NCI-H1436 treated with DMSO at 0.1 percent for 48 hours (cell line): Measurements from ENCODE around the gene FMOD.
"Not testable (repeated sequence)": the region's sequence is repeated elsewhere in the genome, so short reads cannot be mapped to it uniquely, and the experiment has no call there.

Experiments
- DNase-seq: peaks from one replicate; lab custom pipeline; 2025; lab: John Stamatoyannopoulos, UW

Gene FMOD

DNA sequence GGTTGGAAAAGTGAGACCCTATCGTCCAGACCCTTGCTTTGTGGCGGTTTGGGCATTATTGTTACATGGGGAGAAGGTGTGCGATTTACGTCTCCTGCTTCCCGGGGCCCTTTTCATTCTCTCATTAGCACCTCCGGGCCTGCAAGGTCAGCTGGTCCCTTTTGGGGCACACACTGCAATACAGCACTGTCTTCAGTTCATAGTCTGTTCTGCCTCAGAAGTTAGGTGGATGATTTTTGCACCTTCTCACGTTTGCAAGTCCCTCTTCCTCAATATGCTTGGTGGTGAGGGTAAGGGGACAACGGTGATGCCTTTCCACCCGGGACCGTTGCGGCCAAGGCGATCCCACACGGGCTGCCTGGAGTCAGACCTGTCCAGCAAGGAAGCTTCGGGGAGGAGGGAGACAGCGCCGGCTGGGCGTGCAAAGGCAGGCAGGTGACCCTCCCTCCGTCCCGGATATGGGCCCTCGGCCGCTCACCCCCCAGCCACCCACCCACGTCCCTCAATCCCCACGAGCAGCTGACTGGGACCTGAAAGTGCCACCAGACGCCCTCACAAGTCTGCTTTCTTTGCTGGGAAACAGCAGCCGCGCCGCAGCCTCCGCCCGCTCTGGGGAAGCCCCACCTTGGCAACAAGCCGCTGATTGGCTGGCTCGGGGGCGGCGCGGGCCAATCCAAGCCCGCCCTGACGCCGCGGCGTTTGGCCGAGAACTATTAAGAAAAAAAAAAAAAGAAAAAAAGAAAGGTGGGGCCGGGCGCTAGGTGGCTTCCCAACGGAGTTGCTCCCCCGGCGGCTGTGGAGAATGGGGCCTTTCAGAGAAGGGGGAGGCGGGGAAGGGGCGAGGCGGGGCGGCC, 23.9 kb downstream of the FMOD start:
- peak; percentile 93 for DNase-seq

DNA sequence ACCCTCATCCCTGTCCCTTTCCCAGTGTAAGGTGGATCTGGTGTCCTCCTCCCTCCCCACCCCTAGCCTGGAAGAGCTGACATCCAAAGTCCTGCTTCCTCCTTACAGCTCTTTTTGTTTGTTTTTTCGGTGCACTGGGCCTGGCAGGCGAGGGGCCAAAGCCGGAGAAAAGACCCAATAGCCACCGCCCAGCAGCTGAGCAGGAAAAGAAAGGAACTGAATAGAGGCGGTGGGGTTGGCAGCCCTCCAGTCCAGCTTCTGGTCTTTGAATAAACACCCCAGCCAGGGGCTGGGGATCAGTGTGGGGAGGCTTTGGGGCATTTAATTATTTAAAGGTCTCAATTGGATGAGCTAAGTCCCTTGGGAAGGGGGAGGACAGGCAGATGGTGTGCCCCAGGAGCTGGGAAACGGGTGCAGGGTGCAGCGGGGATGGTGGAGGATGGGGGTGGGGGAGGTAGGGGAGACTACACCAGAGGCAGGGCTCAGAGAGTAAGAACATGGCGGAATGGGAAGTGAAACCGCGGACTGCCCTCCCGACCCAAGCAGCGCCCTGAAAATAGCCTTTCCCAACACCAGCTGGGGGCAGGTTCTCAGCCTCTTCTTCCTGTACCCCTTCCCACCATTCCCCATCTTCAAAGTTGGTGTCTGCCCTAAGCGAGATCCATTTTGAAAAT, 25.4 kb downstream of the FMOD start:
- peak; percentile 73 for DNase-seq

DNA sequence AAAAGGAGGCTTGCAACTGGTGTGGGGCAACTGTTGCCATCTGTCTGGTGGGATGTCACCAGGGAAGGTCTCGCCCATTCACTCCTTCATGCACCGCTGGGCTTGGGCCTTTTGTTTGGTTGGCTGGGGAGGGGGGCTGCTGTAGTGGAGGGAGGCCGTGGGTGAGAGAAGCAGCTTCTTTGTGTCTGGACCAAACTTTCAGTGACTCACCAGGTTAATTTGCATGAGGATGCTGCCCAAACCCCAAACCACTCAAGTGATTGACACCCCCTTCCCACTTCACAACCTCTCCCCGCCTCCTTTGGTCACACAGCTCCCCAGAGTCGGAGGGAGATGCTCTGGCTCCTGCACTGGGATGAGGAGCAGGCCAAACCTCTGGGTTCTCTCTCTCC, 25.9 kb downstream of the FMOD start:
- DNase-seq, result peak; percentile 60

DNA sequence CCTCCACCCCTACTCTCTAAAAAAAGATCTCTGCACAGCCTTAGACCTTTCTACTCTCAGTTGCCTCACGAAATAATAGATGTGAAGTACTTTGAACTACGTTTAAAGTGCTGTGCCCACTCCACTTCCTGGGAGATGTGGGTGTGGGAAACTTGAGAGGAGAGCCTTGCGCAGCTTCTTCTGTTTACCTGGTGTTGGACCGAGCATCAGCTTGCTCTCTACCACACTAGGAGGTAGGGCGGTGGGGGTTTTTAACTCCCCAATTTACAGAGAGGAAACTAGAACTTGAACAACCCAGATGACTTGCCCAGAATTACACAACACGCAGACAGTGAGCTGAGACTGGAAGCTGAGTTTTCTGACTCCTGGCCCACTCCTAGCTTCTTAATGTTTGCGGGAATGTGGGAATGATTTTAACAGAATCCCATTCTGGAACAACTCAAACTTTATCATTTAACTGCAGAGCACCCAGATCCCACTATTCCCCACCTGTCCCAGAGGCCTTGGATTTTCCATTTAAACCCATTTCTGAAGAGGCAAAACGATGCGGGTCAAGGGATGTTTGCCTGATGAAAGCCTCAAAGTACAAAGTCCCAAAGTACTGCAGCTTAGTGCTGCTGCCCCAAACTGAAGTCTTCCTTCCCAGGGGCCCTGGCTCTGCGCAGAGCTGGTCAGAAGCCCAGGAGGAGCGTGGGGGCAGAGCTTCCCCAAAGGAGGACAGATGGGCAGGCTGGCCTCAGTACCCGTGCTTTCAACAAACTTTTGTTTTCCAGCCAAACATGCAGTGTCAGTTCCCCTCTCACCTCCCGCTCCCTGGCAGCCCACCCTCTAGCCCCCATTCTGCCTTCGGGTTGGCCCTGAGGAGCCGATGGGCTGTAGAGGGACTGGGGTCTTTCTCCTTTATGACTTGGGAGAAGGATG, 26.6 kb downstream of the FMOD start:
- no peak for DNase-seq

DNA sequence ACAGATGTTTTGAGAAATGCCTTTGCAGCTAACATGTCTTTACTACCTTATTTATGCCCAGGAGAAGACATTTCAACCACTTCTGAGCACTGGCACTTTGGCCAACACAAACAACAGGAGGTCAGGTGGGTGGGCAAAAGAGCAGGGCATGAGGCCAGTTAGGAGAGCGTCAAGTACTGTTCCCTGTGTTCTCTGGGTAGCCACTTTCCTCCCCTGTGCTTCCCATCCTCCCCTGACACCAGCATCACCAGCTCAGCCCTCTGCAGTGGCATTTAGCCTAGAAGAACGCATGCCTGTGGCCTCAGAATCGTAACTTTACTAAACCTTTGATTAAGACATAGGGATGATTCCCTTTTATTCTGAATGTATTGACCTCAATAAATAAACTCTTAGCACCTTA, 27.3 kb downstream of the FMOD start:
- DNase-seq, result no peak

DNA sequence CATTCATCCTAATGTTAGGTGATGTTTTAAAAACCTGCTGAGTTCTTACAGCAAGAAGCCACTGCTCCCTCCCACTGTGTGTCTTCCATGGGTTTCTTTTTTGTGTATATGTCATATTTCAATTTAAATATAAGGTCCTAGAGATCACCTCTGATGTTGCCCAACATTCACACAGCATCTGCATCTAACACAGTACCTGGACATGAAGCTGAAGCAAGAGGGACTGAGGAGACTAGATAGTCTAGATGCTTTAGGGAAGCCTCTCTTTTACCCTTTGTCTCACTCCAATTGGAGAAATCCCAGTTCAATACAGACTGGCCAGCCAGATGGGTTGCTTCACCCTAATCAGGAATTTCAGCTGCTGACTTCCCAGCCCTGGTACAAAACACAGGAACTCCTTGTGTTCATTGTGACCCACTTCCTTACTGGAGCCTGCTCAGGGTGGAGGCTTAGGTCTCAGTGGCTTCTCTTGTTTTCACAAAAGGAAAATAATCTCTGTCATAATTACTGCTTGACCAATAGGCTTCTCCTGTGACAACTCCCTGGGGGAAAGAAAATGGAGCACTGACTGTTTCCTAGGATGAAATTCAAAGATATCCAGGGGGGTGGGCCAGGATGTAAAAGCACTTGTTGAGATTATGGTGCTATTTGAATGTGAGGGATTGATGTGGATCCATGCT, 28.3 kb downstream of the FMOD start:
- no peak for DNase-seq

DNA sequence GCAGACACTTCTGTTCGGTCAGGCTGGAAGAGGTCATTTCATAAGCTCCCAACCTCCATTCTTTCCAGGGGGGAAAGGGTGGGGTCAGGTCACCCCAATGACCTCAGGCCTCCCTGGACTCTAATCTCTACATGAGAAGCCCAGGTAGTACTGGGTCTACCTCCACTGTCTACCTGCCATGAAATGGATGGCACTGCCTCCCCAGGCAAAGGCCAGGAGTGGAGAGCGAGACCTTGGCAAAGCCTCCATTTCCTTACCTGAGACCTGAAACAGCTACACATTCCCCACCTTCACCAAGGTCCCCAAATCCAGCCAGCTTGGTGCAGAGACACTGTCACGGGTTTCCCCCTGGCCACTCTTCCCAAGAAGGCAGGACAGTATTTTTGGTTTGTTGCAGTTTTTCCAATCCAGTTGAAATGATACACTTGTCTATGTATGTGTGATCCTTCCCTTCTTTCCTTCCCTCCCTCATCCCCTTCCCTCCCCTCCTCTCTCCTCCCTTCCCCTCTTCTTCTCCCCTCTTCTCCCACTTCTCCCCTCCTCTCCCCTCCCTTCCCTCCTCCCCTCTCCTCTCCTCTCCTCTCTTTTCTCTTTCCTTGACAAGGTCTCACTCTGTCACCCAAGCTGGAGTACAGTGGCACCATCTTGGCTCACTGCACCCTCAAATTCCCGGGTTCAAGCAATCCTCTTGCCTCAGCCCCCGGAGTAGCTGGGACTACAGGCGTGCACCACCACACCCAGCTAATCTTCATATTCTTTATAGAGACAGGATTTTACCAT, 29.5 kb downstream of the FMOD start:
- no peak for DNase-seq

DNA sequence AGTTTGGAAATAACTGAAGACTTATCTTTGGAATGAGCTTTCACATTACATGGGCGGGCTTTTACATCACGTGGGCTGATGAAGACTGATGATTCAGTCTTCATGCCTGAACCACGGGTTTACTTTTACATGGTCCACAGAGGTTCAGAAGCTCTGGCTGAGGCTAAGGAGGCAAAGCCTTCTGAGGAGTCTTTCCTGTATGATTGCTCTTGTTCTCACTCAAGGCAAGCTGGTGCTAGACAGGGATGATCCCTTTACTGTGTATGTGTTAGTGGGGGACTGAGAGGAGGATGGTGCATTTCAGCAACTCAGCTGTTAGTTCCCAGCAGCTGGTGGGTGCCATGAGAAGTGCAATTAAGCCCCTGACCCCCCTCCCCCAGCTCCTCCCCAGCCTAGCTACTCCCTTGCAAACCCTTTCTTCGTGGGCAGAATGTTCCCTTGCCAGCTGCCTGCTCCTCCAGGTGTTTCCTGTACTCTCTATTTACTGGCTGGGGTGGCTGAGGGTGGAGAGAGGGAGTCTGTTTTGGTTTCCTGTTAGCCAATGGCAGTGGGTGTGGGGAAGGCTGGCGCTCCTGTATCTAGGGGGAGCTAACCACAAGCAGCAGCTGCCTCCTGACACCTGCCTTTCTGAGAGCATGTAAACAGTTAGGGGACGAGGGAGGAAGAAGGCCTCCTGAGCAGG, 30.2 kb downstream of the FMOD start:
- peak; percentile 96 for DNase-seq

DNA sequence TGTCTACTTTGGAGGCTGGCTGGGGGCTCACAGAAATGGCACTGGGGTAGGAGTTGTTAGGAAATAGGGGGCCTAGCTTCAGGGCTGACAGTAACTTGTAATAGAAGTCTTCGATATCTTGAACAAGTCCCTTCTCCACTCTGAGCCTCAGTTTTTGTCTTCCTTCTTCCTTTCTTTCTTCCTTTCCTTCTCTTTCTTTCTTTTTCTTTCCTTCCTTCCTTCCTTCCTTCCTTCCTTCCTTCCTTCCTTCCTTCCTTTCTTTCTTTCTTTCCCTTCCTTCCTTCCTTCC, 32.7 kb downstream of the FMOD start:
- no peak for DNase-seq

DNA sequence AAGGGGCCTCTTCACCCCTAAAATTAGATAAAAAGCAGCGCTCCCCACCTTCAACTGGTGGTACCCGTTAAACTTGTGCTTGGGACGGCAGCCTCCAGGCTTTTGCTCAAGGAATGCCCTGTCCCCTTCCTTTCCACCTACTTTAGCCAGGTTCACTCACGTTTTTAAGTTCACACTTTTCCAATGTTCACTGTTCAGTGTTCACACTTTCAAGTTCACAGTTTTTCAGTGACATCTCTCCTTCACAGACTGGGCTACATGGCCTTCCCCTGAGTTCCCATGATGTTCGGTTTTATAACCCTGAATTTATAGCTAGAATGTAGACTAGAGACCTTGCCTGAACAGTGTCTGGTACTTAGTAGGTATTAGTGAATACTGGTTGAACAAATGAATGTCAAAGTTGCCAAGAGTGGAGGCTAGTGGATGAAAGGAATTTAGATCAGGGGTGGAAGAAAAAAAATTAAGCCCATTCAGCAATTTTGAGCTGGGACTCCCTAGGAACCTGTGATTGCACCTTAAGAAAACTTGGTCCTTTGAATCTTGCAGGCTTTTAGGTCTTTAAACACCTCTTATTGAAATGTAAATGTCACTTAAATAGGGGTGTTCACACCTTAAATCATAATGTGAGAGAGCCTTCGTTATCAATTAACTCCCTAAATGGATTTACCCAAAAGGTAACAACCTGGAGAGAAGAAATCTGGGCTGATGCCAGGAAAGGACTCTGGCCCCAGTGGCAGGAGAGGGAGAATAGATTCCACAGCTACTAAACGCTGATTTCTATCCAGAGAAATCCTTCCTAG, 33.3 kb downstream of the FMOD start:
- DNase-seq, result no peak

DNA sequence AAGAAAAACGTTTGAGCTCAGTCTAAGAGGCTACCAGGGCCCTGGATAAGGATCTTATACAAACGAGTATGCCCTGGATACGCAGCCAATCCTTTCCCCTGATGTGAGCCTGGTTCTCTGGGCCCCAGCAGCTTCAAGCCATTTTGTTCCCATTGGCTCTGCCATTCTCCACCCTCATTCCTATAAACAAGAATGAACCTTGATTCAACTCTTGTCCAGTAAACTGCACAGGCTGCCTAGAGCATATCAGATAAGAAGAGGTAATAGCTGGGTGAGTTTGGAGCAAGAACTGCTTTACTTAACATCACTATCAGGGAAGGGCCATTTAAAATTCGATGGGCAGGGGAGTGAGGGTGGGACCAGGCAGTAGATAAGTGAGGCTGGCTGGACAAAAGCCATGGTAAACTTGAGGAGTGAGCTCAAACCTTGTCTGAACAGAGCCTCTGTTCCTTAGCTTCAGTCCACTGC, 34.3 kb downstream of the FMOD start:
- DNase-seq, result no peak

DNA sequence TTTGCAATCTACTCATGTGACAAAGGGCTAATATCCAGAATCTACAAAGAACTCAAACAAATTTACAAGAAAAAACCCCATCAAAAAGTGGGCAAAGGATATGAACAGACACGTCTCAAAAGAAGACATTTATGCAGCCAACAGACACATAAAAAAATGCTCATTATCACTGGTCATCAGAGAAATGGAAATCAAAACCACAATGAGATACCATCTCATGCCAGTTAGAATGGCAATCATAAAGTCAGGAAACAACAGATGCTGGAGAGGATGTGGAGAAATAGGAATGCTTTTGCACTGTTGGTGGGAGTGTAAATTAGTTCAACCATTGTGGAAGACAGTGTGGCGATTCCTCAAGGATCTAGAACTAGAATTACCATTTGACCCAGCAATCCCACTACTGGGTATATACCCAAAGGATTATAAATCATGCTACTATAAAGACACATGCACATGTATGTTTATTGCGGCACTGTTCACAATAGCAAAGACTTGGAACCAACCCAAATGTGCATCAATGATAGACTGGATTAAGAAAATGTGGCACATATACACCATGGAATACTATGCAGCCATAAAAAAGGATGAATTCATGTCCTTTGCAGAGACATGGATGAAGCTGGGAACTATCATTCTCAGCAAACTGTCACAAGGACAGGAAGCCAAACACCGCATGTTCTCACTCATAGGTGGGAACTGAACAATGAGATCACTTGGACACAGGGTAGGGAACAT, 36.7 kb downstream of the FMOD start:
- DNase-seq, result not testable (repeated sequence)

DNA sequence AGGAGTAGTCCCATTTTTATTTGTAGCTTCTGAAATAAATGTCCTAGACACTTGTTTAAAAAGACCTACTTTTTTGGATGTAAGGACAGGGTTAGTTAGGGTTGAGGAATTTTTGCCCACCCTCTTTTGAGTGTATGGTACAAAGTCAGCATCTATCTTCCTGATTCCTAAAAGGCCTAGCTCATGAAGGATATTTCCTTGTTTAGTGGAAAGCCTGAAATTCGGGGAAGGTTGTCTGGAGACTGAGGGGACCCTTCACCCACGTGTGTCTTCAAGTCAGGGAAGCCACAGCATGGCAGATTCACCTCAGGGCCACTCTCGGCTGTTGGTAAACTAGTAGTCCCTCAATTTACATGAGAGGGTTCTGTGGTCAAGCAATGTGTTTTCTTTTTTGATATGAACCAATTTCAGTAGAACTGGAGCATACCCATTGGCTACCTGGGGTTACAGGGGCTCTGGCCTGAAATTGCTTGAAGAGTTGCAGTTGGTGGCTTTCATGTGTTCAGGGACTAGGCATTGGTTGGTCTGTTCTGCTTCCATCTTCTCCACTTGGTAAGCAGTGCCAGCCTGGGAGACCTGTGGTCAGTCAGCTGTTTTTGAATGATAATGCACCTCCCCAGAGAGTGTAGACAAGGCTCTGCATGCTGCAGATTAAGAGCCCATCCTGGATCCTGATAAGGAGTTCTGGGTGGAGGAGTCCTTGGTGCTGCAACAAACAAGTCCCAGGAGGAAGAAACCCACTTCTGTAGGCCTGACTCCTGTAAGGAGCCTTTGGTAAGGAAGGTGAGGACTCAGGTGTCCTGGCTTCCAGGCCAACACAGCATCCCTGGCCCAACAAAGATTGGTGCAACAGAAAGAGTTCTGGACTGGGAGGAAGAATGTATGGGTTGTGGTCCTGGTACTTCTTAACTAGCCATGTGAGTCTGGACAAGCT, 39.3 kb downstream of the FMOD start:
- DNase-seq, result no peak

DNA sequence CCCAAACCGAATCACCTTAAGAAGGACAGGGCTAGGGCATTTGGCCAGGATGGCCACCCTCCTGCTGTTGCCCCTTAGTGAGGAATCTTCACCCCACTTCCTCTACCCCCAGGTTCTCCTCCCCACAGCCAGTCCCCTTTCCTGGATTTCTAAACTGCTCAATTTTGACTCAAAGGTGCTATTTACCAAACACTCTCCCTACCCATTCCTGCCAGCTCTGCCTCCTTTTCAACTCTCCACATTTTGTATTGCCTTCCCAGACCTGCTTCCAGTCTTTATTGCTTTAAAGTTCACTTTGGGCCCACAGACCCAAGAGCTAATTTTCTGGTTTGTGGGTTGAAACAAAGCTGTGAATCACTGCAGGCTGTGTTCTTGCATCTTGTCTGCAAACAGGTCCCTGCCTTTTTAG, 42.0 kb downstream of the FMOD start:
- no peak for DNase-seq

DNA sequence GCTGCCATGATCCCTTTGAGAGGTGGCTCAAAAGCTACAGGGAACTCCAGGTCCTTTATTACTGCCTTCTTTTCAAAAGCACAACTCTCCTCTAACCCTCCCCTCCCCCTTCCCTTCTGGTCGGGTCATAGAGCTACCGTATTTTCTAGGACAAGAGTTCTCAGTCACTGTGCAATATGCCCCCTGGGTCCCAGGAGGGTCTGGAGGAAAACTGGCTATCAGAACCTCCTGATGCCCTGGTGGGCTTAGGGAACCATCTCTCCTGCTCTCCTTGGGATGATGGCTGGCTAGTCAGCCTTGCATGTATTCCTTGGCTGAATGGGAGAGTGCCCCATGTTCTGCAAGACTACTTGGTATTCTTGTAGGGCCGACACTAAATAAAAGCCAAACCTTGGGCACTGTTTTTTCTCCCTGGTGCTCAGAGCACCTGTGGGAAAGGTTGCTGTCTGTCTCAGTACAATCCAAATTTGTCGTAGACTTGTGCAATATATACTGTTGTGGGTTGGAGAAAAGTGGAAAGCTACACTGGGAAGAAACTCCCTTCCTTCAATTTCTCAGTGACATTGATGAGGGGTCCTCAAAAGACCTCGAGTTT, 42.5 kb downstream of the FMOD start:
- no peak for DNase-seq

DNA sequence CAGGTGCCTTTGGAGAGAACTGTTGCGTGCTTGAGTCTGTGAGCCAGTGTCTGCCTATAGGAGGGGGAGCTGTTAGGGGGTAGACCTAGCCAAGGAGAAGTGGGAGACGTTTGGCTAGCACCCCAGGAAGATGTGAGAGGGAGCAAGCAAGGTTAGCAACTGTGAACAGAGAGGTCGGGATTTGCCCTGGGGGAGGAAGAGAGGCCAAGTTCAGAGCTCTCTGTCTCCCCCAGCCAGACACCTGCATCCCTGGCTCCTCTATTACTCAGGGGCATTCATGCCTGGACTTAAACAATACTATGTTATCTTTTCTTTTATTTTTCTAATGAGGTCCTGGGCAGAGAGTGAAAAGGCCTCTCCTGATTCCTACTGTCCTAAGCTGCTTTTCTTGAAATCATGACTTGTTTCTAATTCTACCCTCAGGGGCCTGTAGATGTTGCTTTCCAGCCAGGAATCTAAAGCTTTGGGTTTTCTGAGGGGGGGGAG, 43.2 kb downstream of the FMOD start:
- no peak for DNase-seq

DNA sequence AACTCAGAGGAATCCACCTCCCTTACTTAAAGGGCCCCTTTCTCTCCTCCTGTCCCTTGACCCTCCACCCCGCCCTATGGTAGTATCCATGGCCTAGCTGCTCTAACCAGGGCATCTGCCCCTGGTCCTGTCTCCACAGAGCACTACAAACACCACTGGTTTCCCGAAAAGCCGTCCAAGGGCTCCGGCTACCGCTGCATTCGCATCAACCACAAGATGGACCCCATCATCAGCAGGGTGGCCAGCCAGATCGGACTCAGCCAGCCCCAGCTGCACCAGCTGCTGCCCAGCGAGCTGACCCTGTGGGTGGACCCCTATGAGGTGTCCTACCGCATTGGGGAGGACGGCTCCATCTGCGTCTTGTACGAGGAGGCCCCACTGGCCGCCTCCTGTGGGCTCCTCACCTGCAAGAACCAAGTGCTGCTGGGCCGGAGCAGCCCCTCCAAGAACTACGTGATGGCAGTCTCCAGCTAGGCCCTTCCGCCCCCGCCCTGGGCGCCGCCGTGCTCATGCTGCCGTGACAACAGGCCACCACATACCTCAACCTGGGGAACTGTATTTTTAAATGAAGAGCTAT, 43.9 kb downstream of the FMOD start:
- DNase-seq, result no peak
